ENCODE data around the gene SERPINB1. TPM values are rescaled to one million over a fixed set of nuclear protein-coding genes. Genes with fewer than 3 reads are reported as not detected.

The SERPINB1 gene
- polyA plus RNA-seq, 1 experiment, result 22.4 TPM

DNA sequence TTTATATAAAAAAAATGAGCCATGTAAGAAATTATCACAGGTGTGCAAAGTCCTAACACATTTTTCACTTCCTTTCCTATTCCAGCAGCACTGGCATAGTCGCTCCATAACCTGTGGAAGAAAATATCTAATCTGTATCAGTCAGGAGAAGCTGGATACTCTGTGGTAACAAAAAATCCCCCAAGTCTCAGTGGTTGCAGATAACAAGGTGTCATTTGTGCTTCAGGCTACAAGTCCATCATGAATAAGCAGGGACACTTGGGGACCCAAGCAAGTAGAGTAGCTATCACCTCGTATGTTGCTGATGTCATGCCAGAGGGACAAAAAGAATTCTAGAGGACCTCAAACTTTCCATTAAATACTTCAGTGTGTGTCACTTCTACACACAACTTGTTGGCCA lies 30.3 kb upstream of the SERPINB1 start:
- Histone ChIP-seq H3K4me3 (ENCODE audit: low read depth, low read length) (no peak overlapping the region), H3K9me3 (ENCODE audit: control insufficient read depth, insufficient read depth, low read length) (peaks cover 6% of the 10 kb centered on the region; the same call in 1 of the 2 replicates), H3K27me3 (ENCODE audit: control insufficient read depth, insufficient read depth, low read length) (peaks cover 2% of the 10 kb centered on the region), H3K27ac (ENCODE audit: low read depth, low read length) (no peak overlapping the region)
- TF ChIP-seq CTCF (IDR thresholded peaks at IDR 0.05; ENCODE audit: low read depth, low read length), result no peak
- DNase-seq (ENCODE audit: low read depth, low spot score), result no peak
- ChIA-PET CTCF (interaction anchor here (0.9 to 1.4 kb wide), 2 partner anchors 60 to 81 kb away, joined by 3 to 5 read pairs; no protein-coding TSS in a partner anchor), POLR2A (no interaction called here)

- POLR2A ChIA-PET, result no interaction called here
- DNase-seq (ENCODE audit: low read depth, low spot score), result no peak
- CTCF ChIA-PET, result interaction anchor here (1.4 to 1.6 kb wide), 2 partner anchors 61 to 81 kb away, joined by 5 read pairs; no protein-coding TSS in a partner anchor
- Histone ChIP-seq H3K27me3 (ENCODE audit: control insufficient read depth, insufficient read depth, low read length) (peaks cover 2% of the 10 kb centered on the region), H3K4me3 (ENCODE audit: low read depth, low read length) (no peak overlapping the region), H3K27ac (ENCODE audit: low read depth, low read length) (no peak overlapping the region), H3K9me3 (ENCODE audit: control insufficient read depth, insufficient read depth, low read length) (peaks cover 6% of the 10 kb centered on the region; the same call in 1 of the 2 replicates)
- TF ChIP-seq CTCF (IDR thresholded peaks at IDR 0.05; ENCODE audit: low read depth, low read length), result no peak
Measured at GRCh38 chr6:2871102-2871501, 29.4 kb upstream of the SERPINB1 start.

GRCh38 chr6:2870046-2870636 lies 28.5 kb upstream of the SERPINB1 start:
- TF ChIP-seq CTCF (IDR thresholded peaks at IDR 0.05; ENCODE audit: low read depth, low read length), result no peak
- Histone ChIP-seq H3K27ac (ENCODE audit: low read depth, low read length) (no peak overlapping the region), H3K4me3 (ENCODE audit: low read depth, low read length) (no peak overlapping the region), H3K9me3 (ENCODE audit: control insufficient read depth, insufficient read depth, low read length) (peaks cover 6% of the 10 kb centered on the region; the same call in 1 of the 2 replicates), H3K27me3 (ENCODE audit: control insufficient read depth, insufficient read depth, low read length) (peaks cover 2% of the 10 kb centered on the region)
- DNase-seq (ENCODE audit: low read depth, low spot score), result no peak
- CTCF ChIA-PET, result interaction anchor here (1.6 to 1.8 kb wide), 2 partner anchors 24 to 82 kb away, joined by 5 to 9 read pairs; no protein-coding TSS in a partner anchor
- POLR2A ChIA-PET, result interaction anchor here (1.2 kb wide), 1 partner anchor 129 kb away, joined by 4 read pairs; no protein-coding TSS in a partner anchor

DNA sequence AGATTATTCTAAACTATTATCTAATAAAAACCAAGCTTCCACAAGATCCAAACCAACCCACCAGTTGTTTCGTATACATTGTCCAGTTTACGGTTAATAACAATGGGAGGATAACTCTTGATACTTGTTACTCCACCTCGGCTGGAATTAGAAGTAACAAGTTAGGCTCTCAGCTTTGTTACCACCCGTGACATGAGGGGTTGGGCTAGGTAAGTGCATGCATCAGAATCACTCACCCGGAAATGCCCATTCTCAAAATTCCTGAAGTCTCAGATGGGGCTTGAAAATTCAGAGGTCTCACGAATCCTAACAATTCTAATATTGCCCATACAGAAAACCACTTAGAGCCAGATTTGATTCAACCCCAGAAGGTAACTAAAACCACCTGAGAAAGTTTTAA lies 27.0 kb upstream of the SERPINB1 start:
- Histone ChIP-seq H3K4me3 (ENCODE audit: low read depth, low read length) (no peak overlapping the region), H3K27me3 (ENCODE audit: control insufficient read depth, insufficient read depth, low read length) (peaks cover 2% of the 10 kb centered on the region), H3K9me3 (ENCODE audit: control insufficient read depth, insufficient read depth, low read length) (peaks cover 6% of the 10 kb centered on the region; the same call in 1 of the 2 replicates), H3K27ac (ENCODE audit: low read depth, low read length) (no peak overlapping the region)
- ChIA-PET POLR2A (interaction anchor here (1.2 kb wide), 1 partner anchor 131 kb away, joined by 4 read pairs; no protein-coding TSS in a partner anchor), CTCF (interaction anchor here (1.0 to 3.0 kb wide), 4 partner anchors 13 to 127 kb away, joined by 3 to 17 read pairs (median 7); no protein-coding TSS in a partner anchor)
- DNase-seq (ENCODE audit: low read depth, low spot score), result no peak
- TF ChIP-seq CTCF (IDR thresholded peaks at IDR 0.05; ENCODE audit: low read depth, low read length), result no peak

Data from AG04450 (cell line).